ENCODE data around the gene DOCK9. TPM values are rescaled to one million over a fixed set of nuclear protein-coding genes. Genes with fewer than 3 reads are reported as not detected.

DOCK9 gene
- total and polyA plus RNA-seq, 9 donors: 77.2 to 108 (median 84.6) TPM

GRCh38 chr13:98838776-98839175 lies 139.1 kb downstream of the DOCK9 start:
- H3K4me3 ChIP-seq (ENCODE audit: low read length): no peak overlapping the region

GRCh38 chr13:98837896-98838295 lies 140.0 kb downstream of the DOCK9 start:
- Histone ChIP-seq H3K4me3 (ENCODE audit: low read length) (no peak overlapping the region), H3K36me3 (ENCODE audit: control insufficient read depth, insufficient read depth, low read length) (peaks cover 40% of the 10 kb centered on the region), H3K9me3 (replicated peaks; ENCODE audit: control insufficient read depth, low read depth, low read length) (no peaks in the 10 kb centered on the region), H3K27me3 (ENCODE audit: control insufficient read depth, insufficient read depth, low read length) (no peaks in the 10 kb centered on the region), H3K4me1 (ENCODE audit: control insufficient read depth, insufficient read depth, low read length) (no peaks in the 10 kb centered on the region), H3K27ac (ENCODE audit: low read length) (no peak overlapping the region)
- no peak for DNase-seq
- 81% methylated on average over 3 of the region's 3 CpGs for WGBS (ENCODE audit: insufficient coverage)

More at GRCh38 chr13:98838776-98839175, 139.1 kb downstream of the DOCK9 start:
- WGBS (ENCODE audit: insufficient coverage): no CpG with 5 or more reads among the region's 2 CpGs
- Histone ChIP-seq H3K36me3 (ENCODE audit: control insufficient read depth, insufficient read depth, low read length) (peaks cover 40% of the 10 kb centered on the region), H3K4me1 (ENCODE audit: control insufficient read depth, insufficient read depth, low read length) (peaks cover 5% of the 10 kb centered on the region), H3K27ac (ENCODE audit: low read length) (no peak overlapping the region), H3K27me3 (ENCODE audit: control insufficient read depth, insufficient read depth, low read length) (no peaks in the 10 kb centered on the region), H3K9me3 (replicated peaks; ENCODE audit: control insufficient read depth, low read depth, low read length) (no peaks in the 10 kb centered on the region)
- DNase-seq: no peak

DNA sequence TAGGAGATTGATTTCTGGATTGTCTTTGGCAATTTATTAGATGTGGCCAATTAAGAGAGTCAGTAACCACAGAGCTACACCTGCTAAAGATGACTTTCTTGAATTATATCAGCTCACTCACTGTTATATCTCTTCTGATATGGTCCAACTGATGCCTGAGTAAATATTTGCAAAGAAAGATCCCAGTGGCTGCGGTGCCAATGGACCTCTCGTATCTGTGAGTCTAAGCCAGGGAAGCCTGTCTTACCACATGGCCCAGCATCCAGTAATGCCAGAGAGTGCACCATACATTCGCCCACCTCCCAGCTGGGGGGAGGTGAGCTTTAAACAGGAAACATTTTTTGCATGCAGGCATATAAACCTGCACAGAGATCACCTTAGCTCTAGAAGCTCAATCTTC lies 142.7 kb downstream of the DOCK9 start:
- Histone ChIP-seq H3K27ac (ENCODE audit: low read length) (no peak overlapping the region), H3K27me3 (ENCODE audit: control insufficient read depth, insufficient read depth, low read length) (no peaks in the 10 kb centered on the region), H3K9me3 (replicated peaks; ENCODE audit: control insufficient read depth, low read depth, low read length) (no peaks in the 10 kb centered on the region), H3K4me3 (ENCODE audit: low read length) (no peak overlapping the region), H3K36me3 (ENCODE audit: control insufficient read depth, insufficient read depth, low read length) (peaks cover 53% of the 10 kb centered on the region), H3K4me1 (ENCODE audit: control insufficient read depth, insufficient read depth, low read length) (no peaks in the 10 kb centered on the region)
- no peak for DNase-seq
- 83% methylated on average over 2 of the region's 3 CpGs for WGBS (ENCODE audit: insufficient coverage)

DNA sequence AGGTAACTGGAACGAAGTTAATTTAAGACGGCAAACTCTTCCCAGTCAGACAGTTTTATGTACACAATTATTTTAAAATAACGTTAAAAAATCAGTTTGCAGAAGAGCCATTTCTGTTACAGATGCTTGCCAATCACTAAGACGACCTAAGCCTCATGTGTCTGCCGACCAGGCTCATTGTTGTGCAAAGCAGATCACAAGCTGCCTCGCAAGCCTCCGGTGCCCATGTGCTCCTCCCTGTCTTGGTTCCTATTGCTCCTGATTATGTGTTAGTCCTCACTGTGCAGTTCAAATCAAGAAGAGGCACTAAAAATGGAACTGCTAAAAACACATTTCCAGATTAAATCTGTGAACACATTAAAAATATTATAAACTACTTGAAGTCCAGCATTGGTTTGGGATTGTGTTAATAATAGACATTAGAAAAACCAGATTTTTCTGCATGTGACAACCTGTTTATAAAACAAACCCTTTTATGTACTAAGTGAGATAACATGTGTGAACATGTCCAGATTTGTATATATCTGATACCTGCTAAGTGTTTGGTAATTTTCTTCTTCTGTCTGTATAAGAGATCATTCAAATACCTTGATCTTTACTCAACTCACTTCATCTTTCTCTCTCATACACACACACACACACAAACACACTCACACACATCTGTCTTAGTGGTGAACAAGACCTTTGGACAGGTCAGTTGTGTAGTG lies 143.5 kb downstream of the DOCK9 start:
- 48% methylated on average over 4 of the region's 7 CpGs for WGBS (ENCODE audit: insufficient coverage)
- no peaks in the 10 kb centered on the region for H3K27me3 ChIP-seq (ENCODE audit: control insufficient read depth, insufficient read depth, low read length)
- no peak overlapping the region for H3K4me3 ChIP-seq (ENCODE audit: low read length)
- H3K9me3 ChIP-seq (replicated peaks; ENCODE audit: control insufficient read depth, low read depth, low read length): no peaks in the 10 kb centered on the region
- no peak for DNase-seq
- H3K36me3 ChIP-seq (ENCODE audit: control insufficient read depth, insufficient read depth, low read length): peaks cover 59% of the 10 kb centered on the region
- H3K27ac ChIP-seq (ENCODE audit: low read length): no peak overlapping the region
- H3K4me1 ChIP-seq (ENCODE audit: control insufficient read depth, insufficient read depth, low read length): no peaks in the 10 kb centered on the region

DNA sequence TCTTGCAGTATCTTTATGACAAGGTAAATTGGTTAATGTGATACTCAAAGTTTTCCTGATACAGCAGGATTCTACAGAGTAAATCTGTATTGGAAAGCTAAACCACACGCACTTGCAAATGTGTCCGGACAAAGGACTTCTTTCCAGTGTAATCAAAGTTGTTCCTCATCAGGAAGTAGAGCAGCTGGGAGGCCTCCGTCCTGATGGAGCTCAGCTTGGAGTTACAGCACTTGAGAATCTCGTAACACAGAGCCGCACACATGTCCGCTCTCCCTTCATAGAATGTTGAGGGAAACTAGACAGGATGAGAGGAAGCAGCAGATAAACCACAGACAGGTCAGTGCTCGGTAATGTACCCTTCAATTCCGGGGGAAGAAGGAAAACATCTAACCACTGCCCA lies 146.6 kb downstream of the DOCK9 start:
- Histone ChIP-seq H3K4me1 (ENCODE audit: control insufficient read depth, insufficient read depth, low read length) (peaks cover 4% of the 10 kb centered on the region), H3K27ac (ENCODE audit: low read length) (no peak overlapping the region), H3K4me3 (ENCODE audit: low read length) (no peak overlapping the region), H3K36me3 (ENCODE audit: control insufficient read depth, insufficient read depth, low read length) (peaks cover 60% of the 10 kb centered on the region), H3K27me3 (ENCODE audit: control insufficient read depth, insufficient read depth, low read length) (no peaks in the 10 kb centered on the region), H3K9me3 (replicated peaks; ENCODE audit: control insufficient read depth, low read depth, low read length) (no peaks in the 10 kb centered on the region)
- DNase-seq: no peak
- WGBS (ENCODE audit: insufficient coverage): 89% methylated on average over 6 of the region's 8 CpGs

DNA sequence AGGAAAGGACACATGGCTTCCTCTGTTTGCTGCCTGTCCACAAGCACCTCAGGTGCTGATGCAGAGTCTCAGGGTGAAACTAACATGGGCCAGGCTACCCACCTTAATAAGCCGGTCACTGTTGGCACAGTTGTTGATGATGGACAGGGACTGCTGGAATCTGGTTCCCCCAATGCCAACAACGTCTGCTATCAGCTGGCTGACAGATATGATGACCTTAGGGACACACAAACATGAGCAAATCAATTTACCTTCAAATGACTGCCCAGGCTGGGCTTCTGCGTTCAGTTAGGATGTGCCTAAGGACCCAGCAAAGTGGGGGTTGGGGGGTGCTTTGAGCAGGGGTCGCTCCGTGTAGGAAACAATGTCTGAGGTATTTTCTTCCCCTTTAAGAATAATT lies 148.3 kb downstream of the DOCK9 start:
- DNase-seq: no peak
- Histone ChIP-seq H3K9me3 (replicated peaks; ENCODE audit: control insufficient read depth, low read depth, low read length) (no peaks in the 10 kb centered on the region), H3K4me1 (ENCODE audit: control insufficient read depth, insufficient read depth, low read length) (peaks cover 11% of the 10 kb centered on the region), H3K36me3 (ENCODE audit: control insufficient read depth, insufficient read depth, low read length) (peaks cover 62% of the 10 kb centered on the region), H3K4me3 (ENCODE audit: low read length) (no peak overlapping the region), H3K27me3 (ENCODE audit: control insufficient read depth, insufficient read depth, low read length) (no peaks in the 10 kb centered on the region), H3K27ac (ENCODE audit: low read length) (no peak overlapping the region)
- WGBS (ENCODE audit: insufficient coverage): no CpG with 5 or more reads among the region's 5 CpGs

DNA sequence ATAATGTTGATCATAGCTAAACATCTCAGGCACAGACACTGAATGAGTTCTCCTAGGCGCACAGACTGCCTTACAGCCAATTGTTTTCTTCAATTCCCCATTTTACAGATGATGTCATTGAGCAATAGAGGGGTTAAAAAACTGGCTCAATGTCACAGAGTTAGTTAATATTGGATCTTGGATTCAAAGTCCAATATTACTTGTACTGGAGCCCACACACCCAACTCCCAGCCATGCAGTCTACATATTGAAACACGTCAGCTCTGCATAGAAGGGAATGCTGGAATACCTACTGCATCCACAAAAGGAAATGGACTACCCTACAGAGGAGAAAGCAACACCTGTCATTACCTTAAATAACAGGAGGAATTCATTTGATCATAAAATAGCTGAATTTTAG lies 149.2 kb downstream of the DOCK9 start:
- H3K4me1 ChIP-seq (ENCODE audit: control insufficient read depth, insufficient read depth, low read length): peaks cover 14% of the 10 kb centered on the region
- H3K27ac ChIP-seq (ENCODE audit: low read length): no peak overlapping the region
- peaks cover 69% of the 10 kb centered on the region for H3K36me3 ChIP-seq (ENCODE audit: control insufficient read depth, insufficient read depth, low read length)
- no CpG with 5 or more reads among the region's 2 CpGs for WGBS (ENCODE audit: insufficient coverage)
- DNase-seq: no peak
- H3K27me3 ChIP-seq (ENCODE audit: control insufficient read depth, insufficient read depth, low read length): no peaks in the 10 kb centered on the region
- no peaks in the 10 kb centered on the region for H3K9me3 ChIP-seq (replicated peaks; ENCODE audit: control insufficient read depth, low read depth, low read length)
- no peak overlapping the region for H3K4me3 ChIP-seq (ENCODE audit: low read length)

DNA sequence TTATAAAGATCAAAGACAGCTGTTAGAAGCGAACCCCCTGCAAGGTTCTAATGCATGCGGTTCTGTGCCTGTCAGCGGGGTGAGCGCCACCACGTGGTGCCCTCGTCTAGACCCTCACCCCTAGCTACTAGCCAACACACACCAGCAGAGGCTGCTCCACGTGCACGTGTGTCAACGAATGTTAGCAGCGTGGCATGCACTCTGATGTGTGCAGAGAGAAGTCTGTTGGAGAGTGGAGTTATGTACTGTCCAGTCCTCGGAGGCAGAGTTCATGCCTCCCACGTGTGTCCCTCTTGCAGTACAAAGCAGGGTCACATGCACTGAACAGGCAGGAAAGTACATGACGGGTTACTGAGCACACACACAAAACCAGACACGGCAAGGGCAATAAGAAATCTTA lies 150.4 kb downstream of the DOCK9 start:
- H3K36me3 ChIP-seq (ENCODE audit: control insufficient read depth, insufficient read depth, low read length): peaks cover 72% of the 10 kb centered on the region
- H3K4me3 ChIP-seq (ENCODE audit: low read length): no peak overlapping the region
- peaks cover 16% of the 10 kb centered on the region for H3K4me1 ChIP-seq (ENCODE audit: control insufficient read depth, insufficient read depth, low read length)
- no peak for DNase-seq
- no peaks in the 10 kb centered on the region for H3K9me3 ChIP-seq (replicated peaks; ENCODE audit: control insufficient read depth, low read depth, low read length)
- H3K27me3 ChIP-seq (ENCODE audit: control insufficient read depth, insufficient read depth, low read length): no peaks in the 10 kb centered on the region
- H3K27ac ChIP-seq (ENCODE audit: low read length): no peak overlapping the region
- 62% methylated on average over 2 of the region's 14 CpGs for WGBS (ENCODE audit: insufficient coverage)

DNA sequence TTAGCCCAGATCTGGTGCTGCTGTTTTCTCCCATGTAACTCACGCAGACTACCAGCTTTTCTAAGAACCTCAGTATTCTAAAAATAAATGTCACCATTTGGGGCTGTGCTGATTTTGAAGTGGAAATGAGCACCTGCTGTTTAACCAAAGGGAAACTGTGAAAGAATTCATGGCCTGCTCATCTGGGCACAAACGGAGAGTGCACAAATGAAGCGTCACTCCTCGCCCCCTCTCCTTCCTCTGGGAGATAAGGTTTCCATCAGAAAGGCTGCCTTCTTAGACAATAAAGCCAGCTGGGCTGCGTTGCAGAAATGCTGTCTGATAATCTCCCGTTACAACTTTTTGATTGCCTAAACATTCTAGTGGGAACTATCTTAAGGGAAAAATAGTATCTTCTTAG lies 151.7 kb downstream of the DOCK9 start:
- Histone ChIP-seq H3K36me3 (ENCODE audit: control insufficient read depth, insufficient read depth, low read length) (peaks cover 70% of the 10 kb centered on the region), H3K9me3 (replicated peaks; ENCODE audit: control insufficient read depth, low read depth, low read length) (no peaks in the 10 kb centered on the region), H3K27me3 (ENCODE audit: control insufficient read depth, insufficient read depth, low read length) (no peaks in the 10 kb centered on the region), H3K27ac (ENCODE audit: low read length) (no peak overlapping the region), H3K4me1 (ENCODE audit: control insufficient read depth, insufficient read depth, low read length) (peaks cover 20% of the 10 kb centered on the region), H3K4me3 (ENCODE audit: low read length) (no peak overlapping the region)
- 31% methylated on average over 5 of the region's 6 CpGs for WGBS (ENCODE audit: insufficient coverage)
- no peak for DNase-seq

GRCh38 chr13:98825659-98826058 lies 152.2 kb downstream of the DOCK9 start:
- Histone ChIP-seq H3K27ac (ENCODE audit: low read length) (no peak overlapping the region), H3K4me1 (ENCODE audit: control insufficient read depth, insufficient read depth, low read length) (peaks cover 24% of the 10 kb centered on the region), H3K4me3 (ENCODE audit: low read length) (no peak overlapping the region), H3K36me3 (ENCODE audit: control insufficient read depth, insufficient read depth, low read length) (peaks cover 71% of the 10 kb centered on the region), H3K27me3 (ENCODE audit: control insufficient read depth, insufficient read depth, low read length) (no peaks in the 10 kb centered on the region), H3K9me3 (replicated peaks; ENCODE audit: control insufficient read depth, low read depth, low read length) (no peaks in the 10 kb centered on the region)
- WGBS (ENCODE audit: insufficient coverage): 60% methylated on average over 4 of the region's 8 CpGs
- no peak for DNase-seq
